Fibroblast of lung (primary cell): ENCODE data around the gene XYLT1.

Experiments used
- EZH2 ChIP-seq: IDR thresholded peaks from 2 replicates; pipeline ENCODE4 v1.5.1; 2012; ENCODE audit warnings: low read length, control low read depth, mild to moderate bottlenecking; ENCODE audit errors: missing control alignments
- TF ChIP-seq, protein P1 (sequence below), 2 donors: IDR thresholded peaks in 1 of 2; conservative IDR thresholded peaks in 1 of 2; 1 replicate in 1 of 2; 2 replicates in 1 of 2; pipeline ENCODE4 v1.5.1; 2011 to 2012; ENCODE audit warnings: low read length in 2 of 2, control low read depth in 1 of 2, inconsistent platforms in 1 of 2, low read depth in 1 of 2, mild to moderate bottlenecking in 1 of 2

DNA sequence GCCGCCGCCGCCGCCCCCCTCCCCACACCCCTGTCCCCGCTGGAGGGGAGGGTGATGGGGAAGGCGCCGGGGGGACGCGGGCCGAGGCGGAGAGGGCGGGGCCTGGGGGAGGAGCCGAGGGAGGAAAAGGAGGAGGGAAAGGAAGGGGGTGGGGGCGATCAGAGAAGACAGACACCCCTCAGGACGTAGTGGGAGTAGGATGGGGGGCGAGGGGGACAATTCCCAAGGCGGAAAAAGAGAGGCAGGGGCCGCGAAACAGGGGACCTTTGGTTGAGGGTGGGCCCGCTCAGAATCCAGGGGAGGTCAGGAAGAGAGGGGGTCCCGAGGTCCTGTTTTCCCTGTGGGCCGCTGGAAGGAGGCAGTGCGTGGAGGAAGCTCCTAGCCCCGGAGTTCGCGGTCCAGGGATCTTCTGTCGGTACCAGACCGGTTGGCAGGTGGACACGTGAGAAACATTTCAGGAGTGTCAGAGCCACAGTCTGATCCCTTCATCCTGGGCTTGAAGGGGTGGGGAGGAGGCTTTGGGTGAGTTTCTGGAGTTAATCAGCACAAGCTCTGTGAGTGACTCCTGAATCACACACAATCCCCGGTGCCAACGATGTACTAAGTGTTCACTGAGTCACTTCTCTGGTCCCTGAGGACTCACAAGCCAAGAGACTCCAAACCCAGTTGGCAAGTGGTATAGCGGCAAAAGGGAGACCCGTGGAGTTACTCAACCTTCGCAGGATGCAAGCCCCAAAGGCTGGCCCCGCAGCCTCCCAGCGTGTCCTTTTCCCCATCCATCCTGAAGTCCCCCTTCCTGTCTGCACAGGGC, at the start of gene XYLT1:
- TF ChIP-seq, protein P1, sequence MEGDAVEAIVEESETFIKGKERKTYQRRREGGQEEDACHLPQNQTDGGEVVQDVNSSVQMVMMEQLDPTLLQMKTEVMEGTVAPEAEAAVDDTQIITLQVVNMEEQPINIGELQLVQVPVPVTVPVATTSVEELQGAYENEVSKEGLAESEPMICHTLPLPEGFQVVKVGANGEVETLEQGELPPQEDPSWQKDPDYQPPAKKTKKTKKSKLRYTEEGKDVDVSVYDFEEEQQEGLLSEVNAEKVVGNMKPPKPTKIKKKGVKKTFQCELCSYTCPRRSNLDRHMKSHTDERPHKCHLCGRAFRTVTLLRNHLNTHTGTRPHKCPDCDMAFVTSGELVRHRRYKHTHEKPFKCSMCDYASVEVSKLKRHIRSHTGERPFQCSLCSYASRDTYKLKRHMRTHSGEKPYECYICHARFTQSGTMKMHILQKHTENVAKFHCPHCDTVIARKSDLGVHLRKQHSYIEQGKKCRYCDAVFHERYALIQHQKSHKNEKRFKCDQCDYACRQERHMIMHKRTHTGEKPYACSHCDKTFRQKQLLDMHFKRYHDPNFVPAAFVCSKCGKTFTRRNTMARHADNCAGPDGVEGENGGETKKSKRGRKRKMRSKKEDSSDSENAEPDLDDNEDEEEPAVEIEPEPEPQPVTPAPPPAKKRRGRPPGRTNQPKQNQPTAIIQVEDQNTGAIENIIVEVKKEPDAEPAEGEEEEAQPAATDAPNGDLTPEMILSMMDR (conservative IDR thresholded peaks at IDR 0.05 in 1 of 2, IDR thresholded peaks at IDR 0.05 in 1 of 2; ENCODE audit: low read depth in 1 of 2, low read length in 2 of 2) = no peak
- TF ChIP-seq EZH2 = no peak
